ENCODE data around the gene ATP4B. TPM values are rescaled to one million over a fixed set of nuclear protein-coding genes. Genes with fewer than 3 reads are reported as not detected.

ATP4B gene
- total RNA-seq, 2 experiments from 2014 or later = not detected

- BruUV-seq (replicated peaks) = no TSS peak
- no peaks in the 10 kb centered on the region for H3K9me2 ChIP-seq (ENCODE audit: insufficient read depth, low read length)
- no peak overlapping the region for H2AFZ ChIP-seq (ENCODE audit: low read length)
- no peak for TF ChIP-seq CTCF (conservative IDR thresholded peaks at IDR 0.05; ENCODE audit: low read length)
- no peak for TF ChIP-seq EZH2phosphoT487 (IDR thresholded peaks at IDR 0.05; ENCODE audit: borderline replicate concordance, low read depth, low read length)
- intact Hi-C loops (cut with micrococcal nuclease; ENCODE audit: unreplicated experiment) = no loop called here
- ChIA-PET POLR2A (no interaction called here), CTCF (ENCODE audit: unreplicated experiment) (no interaction called here)
- no peaks in the 10 kb centered on the region for H3K79me2 ChIP-seq (ENCODE audit: insufficient read depth, low read depth, low read length)
- no peaks in the 10 kb centered on the region for H3K4me1 ChIP-seq (ENCODE audit: insufficient read depth, low read length, poor library complexity, severe bottlenecking)
- H3K36me3 ChIP-seq (ENCODE audit: insufficient read depth, low read length) = peaks cover 84% of the 10 kb centered on the region
- no peaks in the 10 kb centered on the region for H4K20me1 ChIP-seq (ENCODE audit: insufficient read depth, low read length)
- DNase-seq (ENCODE audit: low spot score) = no peak
- H3K27ac ChIP-seq (ENCODE audit: low read depth, low read length, poor library complexity, severe bottlenecking) = no peak overlapping the region
- no peak overlapping the region for H3K4me3 ChIP-seq (ENCODE audit: low read depth, low read length, poor library complexity, severe bottlenecking)
- H3K9me3 ChIP-seq (ENCODE audit: low read length) = no peaks in the 10 kb centered on the region
- no peak overlapping the region for H3K4me2 ChIP-seq (ENCODE audit: low read length)
These were observed 23.5 kb downstream of the ATP4B start for GRCh38 chr13:113634279-113635047.

- Histone ChIP-seq H3K79me2 (ENCODE audit: insufficient read depth, low read depth, low read length) (no peaks in the 10 kb centered on the region), H3K27ac (ENCODE audit: low read depth, low read length, poor library complexity, severe bottlenecking) (no peak overlapping the region), H3K9me3 (ENCODE audit: low read length) (no peaks in the 10 kb centered on the region), H3K4me3 (ENCODE audit: low read depth, low read length, poor library complexity, severe bottlenecking) (no peak overlapping the region), H3K36me3 (ENCODE audit: insufficient read depth, low read length) (peaks cover 78% of the 10 kb centered on the region), H3K4me2 (ENCODE audit: low read length) (no peak overlapping the region), H4K20me1 (ENCODE audit: insufficient read depth, low read length) (no peaks in the 10 kb centered on the region), H2AFZ (ENCODE audit: low read length) (no peak overlapping the region), H3K4me1 (ENCODE audit: insufficient read depth, low read length, poor library complexity, severe bottlenecking) (no peaks in the 10 kb centered on the region), H3K9me2 (ENCODE audit: insufficient read depth, low read length) (no peaks in the 10 kb centered on the region)
- TF ChIP-seq CTCF (conservative IDR thresholded peaks at IDR 0.05; ENCODE audit: low read length) (no peak), EZH2phosphoT487 (IDR thresholded peaks at IDR 0.05; ENCODE audit: borderline replicate concordance, low read depth, low read length) (no peak)
- DNase-seq (ENCODE audit: low spot score) = no peak
- intact Hi-C loops (cut with micrococcal nuclease; ENCODE audit: unreplicated experiment) = no loop called here
- POLR2A ChIA-PET = no interaction called here
- BruUV-seq (replicated peaks) = no TSS peak
- CTCF ChIA-PET (ENCODE audit: unreplicated experiment) = no interaction called here
These were observed 24.5 kb downstream of the ATP4B start for GRCh38 chr13:113633485-113633873.

- no peak overlapping the region for H3K27ac ChIP-seq (ENCODE audit: low read depth, low read length, poor library complexity, severe bottlenecking)
- peaks cover 77% of the 10 kb centered on the region for H3K36me3 ChIP-seq (ENCODE audit: insufficient read depth, low read length)
- DNase-seq (ENCODE audit: low spot score) = no peak
- H3K9me3 ChIP-seq (ENCODE audit: low read length) = no peaks in the 10 kb centered on the region
- BruUV-seq (replicated peaks) = no TSS peak
- H3K9me2 ChIP-seq (ENCODE audit: insufficient read depth, low read length) = no peaks in the 10 kb centered on the region
- H3K79me2 ChIP-seq (ENCODE audit: insufficient read depth, low read depth, low read length) = no peaks in the 10 kb centered on the region
- H3K4me1 ChIP-seq (ENCODE audit: insufficient read depth, low read length, poor library complexity, severe bottlenecking) = no peaks in the 10 kb centered on the region
- ChIA-PET CTCF (ENCODE audit: unreplicated experiment) (no interaction called here), POLR2A (no interaction called here)
- no peak overlapping the region for H2AFZ ChIP-seq (ENCODE audit: low read length)
- intact Hi-C loops (cut with micrococcal nuclease; ENCODE audit: unreplicated experiment) = no loop called here
- no peak overlapping the region for H3K4me3 ChIP-seq (ENCODE audit: low read depth, low read length, poor library complexity, severe bottlenecking)
- no peak overlapping the region for H3K4me2 ChIP-seq (ENCODE audit: low read length)
- no peaks in the 10 kb centered on the region for H4K20me1 ChIP-seq (ENCODE audit: insufficient read depth, low read length)
- TF ChIP-seq EZH2phosphoT487 (IDR thresholded peaks at IDR 0.05; ENCODE audit: borderline replicate concordance, low read depth, low read length) = no peak
- TF ChIP-seq CTCF (conservative IDR thresholded peaks at IDR 0.05; ENCODE audit: low read length) = no peak
These were observed 25.1 kb downstream of the ATP4B start for GRCh38 chr13:113632706-113633484.
